WTC11 (cell line): Measurements from ENCODE around the gene MAP3K14. TPM values are rescaled to one million over a fixed set of nuclear protein-coding genes. Genes with fewer than 3 reads are reported as not detected.

ENCODE experiments used
- ATAC-seq: fragments of 200-7000 bp; cut with Tn5 transposase; 2 replicates; pipeline ENCODE4 v1.10.0; 2021; ENCODE audit warnings: mild to moderate bottlenecking, moderate library complexity
- CTCF ChIA-PET: fragments of 300-600 bp; sonication (Branson Sonifier 250); formaldehyde crosslinking; loops from one replicate; lab custom pipeline; 2021; ENCODE audit warnings: antibody characterized with exemption; lab: Charles Lee
- POLR2A ChIA-PET: fragments of 350-600 bp; sonication (Branson Sonifier 250); formaldehyde crosslinking; loops from one replicate; lab custom pipeline; 2021; ENCODE audit warnings: antibody characterized with exemption; lab: Charles Lee
- DNase-seq: peaks from one replicate; pipeline ENCODE4 v3.0.0; 2021; ENCODE audit warnings: low spot score
- H3K27ac Mint-ChIP-seq: 2 replicates; pipeline ENCODE4 v1.8.0; 2021; ENCODE audit warnings: mixed read lengths
- H3K27me3 Mint-ChIP-seq: 2 replicates; pipeline ENCODE4 v1.8.0; 2021; ENCODE audit warnings: low read depth, mild to moderate bottlenecking, moderate library complexity, mixed read lengths
- H3K36me3 Mint-ChIP-seq: 2 replicates; pipeline ENCODE4 v1.8.0; 2021; ENCODE audit warnings: mixed read lengths
- H3K4me1 Mint-ChIP-seq: 2 replicates; pipeline ENCODE4 v1.8.0; 2022; ENCODE audit warnings: mixed read lengths
- H3K4me3 Mint-ChIP-seq: 2 replicates; pipeline ENCODE4 v1.8.0; 2021; ENCODE audit warnings: mild to moderate bottlenecking, moderate library complexity, mixed read lengths
- H3K9me3 Mint-ChIP-seq: 2 replicates; pipeline ENCODE4 v1.8.0; 2021; ENCODE audit warnings: mixed read lengths
- AR ChIP-seq: fragments of 250-450 bp; sonication (Bioruptor Pico); IDR thresholded peaks from 2 replicates; pipeline ENCODE4 v1.9.0; 2021; ENCODE audit warnings: mild to moderate bottlenecking
- ATF3 ChIP-seq: sonication (generic); formaldehyde crosslinking; conservative IDR thresholded peaks from 2 replicates; pipeline ENCODE4 v1.8.1; 2022; ENCODE audit warnings: mild to moderate bottlenecking, missing genetic modification reagents
- E2F5 ChIP-seq: sonication (generic); formaldehyde crosslinking; IDR thresholded peaks from 2 replicates; pipeline ENCODE4 v1.8.1; 2022; ENCODE audit warnings: mild to moderate bottlenecking, moderate library complexity, missing genetic modification reagents
- IRF1 ChIP-seq: sonication (generic); formaldehyde crosslinking; IDR thresholded peaks from 2 replicates; pipeline ENCODE4 v1.8.0; 2023; ENCODE audit warnings: missing genetic modification reagents
- JAZF1 ChIP-seq: fragments of 250-450 bp; sonication (Bioruptor Pico); IDR thresholded peaks from 2 replicates; pipeline ENCODE4 v1.9.0; 2021; ENCODE audit warnings: moderate library complexity, mild to moderate bottlenecking, inconsistent platforms
- MYBL2 ChIP-seq: sonication (generic); formaldehyde crosslinking; IDR thresholded peaks from 2 replicates; pipeline ENCODE4 v1.8.1; 2023; ENCODE audit warnings: mild to moderate bottlenecking, moderate library complexity, missing genetic modification reagents
- NR1H2 ChIP-seq: sonication (generic); formaldehyde crosslinking; IDR thresholded peaks from 2 replicates; pipeline ENCODE4 v1.9.0; 2021; ENCODE audit warnings: mild to moderate bottlenecking, moderate library complexity, missing genetic modification reagents
- NR2C2 ChIP-seq: sonication (generic); formaldehyde crosslinking; IDR thresholded peaks from 2 replicates; pipeline ENCODE4 v1.8.0; 2022; ENCODE audit warnings: mild to moderate bottlenecking, missing genetic modification reagents
- SMAD3 ChIP-seq: sonication (generic); formaldehyde crosslinking; IDR thresholded peaks from 2 replicates; pipeline ENCODE4 v1.8.0; 2022; ENCODE audit warnings: missing genetic modification reagents, mild to moderate bottlenecking, borderline replicate concordance
- SMAD4 ChIP-seq: sonication (generic); formaldehyde crosslinking; IDR thresholded peaks from 2 replicates; pipeline ENCODE4 v1.8.0; 2022; ENCODE audit warnings: mild to moderate bottlenecking, missing genetic modification reagents
- SOX15 ChIP-seq: fragments of 250-450 bp; sonication (Bioruptor Pico); IDR thresholded peaks from 2 replicates; pipeline ENCODE4 v1.9.0; 2021; ENCODE audit warnings: mild to moderate bottlenecking
- TEAD4 ChIP-seq: sonication (generic); formaldehyde crosslinking; IDR thresholded peaks from 2 replicates; pipeline ENCODE4 v1.8.0; 2022; ENCODE audit warnings: mild to moderate bottlenecking, missing genetic modification reagents
- ZNF423 ChIP-seq: fragments of 250-450 bp; sonication (Bioruptor Pico); IDR thresholded peaks from 2 replicates; pipeline ENCODE4 v2.1.2; 2022; ENCODE audit warnings: mild to moderate bottlenecking, moderate library complexity
- total RNA-seq: library from RNA; stranded (reverse); gene quantifications from 3 replicates; pipeline ENCODE4 v1.2.3, GENCODE V29; 2021
- TF ChIP-seq, protein P1 (sequence below): sonication (generic); formaldehyde crosslinking; IDR thresholded peaks from 2 replicates; pipeline ENCODE4 v1.8.1; 2022; ENCODE audit warnings: low read depth, mild to moderate bottlenecking, moderate library complexity, missing genetic modification reagents, borderline replicate concordance
- TF ChIP-seq, protein P2 (sequence below): sonication (generic); formaldehyde crosslinking; conservative IDR thresholded peaks from 2 replicates; pipeline ENCODE4 v1.8.1; 2023; ENCODE audit warnings: mild to moderate bottlenecking, low read depth, missing genetic modification reagents, moderate library complexity
- TF ChIP-seq, protein P3 (sequence below): fragments of 250-450 bp; sonication (Bioruptor Pico); IDR thresholded peaks from 2 replicates; pipeline ENCODE4 v1.9.0; 2021; ENCODE audit warnings: mild to moderate bottlenecking
- TF ChIP-seq, protein P4 (sequence below): fragments of 200-600 bp; IDR thresholded peaks from 2 replicates; pipeline ENCODE4 v1.8.0; 2022; ENCODE audit warnings: antibody characterized with exemption

The MAP3K14 gene
- total RNA-seq, 1 experiment from 2014 or later: 4.0 TPM

DNA sequence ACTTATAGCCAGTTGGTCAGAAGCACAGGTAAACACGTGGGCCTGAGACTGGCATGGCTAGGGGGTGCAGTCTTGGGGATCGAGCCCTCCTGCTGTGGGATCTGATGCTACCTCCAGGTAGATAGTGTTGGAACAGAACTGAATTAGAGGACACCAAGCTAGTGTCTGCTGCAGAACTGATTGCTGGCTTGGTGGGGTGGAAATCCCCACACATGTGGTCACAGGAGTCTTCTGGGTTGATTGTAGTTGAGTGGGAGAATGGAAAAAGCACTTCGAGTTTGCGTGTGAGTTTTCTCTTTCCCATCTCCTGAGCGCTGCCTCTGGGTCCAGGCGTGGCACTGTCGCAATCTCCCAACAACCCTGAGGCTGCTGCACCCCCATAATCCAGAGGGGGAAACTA is 46.9 kb downstream of the MAP3K14 start:
- ChIA-PET CTCF (interaction anchor here (1.7 to 4.8 kb wide), 7 partner anchors 14 to 122 kb away, joined by 12 to 32 read pairs (median 23); no protein-coding TSS in a partner anchor), POLR2A (no interaction called here)
- Mint-ChIP-seq H3K27me3 (no peaks in the 10 kb centered on the region), H3K9me3 (no peaks in the 10 kb centered on the region), H3K4me3 (no peak overlapping the region), H3K36me3 (peaks cover 11% of the 10 kb centered on the region; the same call in 1 of the 2 replicates), H3K4me1 (peaks cover 8% of the 10 kb centered on the region), H3K27ac (no peak overlapping the region)
- DNase-seq (no peak), ATAC-seq (no peak)
- no peak for TF ChIP-seq E2F5 (CRISPR knock-in tag)
- TF ChIP-seq, protein P1, sequence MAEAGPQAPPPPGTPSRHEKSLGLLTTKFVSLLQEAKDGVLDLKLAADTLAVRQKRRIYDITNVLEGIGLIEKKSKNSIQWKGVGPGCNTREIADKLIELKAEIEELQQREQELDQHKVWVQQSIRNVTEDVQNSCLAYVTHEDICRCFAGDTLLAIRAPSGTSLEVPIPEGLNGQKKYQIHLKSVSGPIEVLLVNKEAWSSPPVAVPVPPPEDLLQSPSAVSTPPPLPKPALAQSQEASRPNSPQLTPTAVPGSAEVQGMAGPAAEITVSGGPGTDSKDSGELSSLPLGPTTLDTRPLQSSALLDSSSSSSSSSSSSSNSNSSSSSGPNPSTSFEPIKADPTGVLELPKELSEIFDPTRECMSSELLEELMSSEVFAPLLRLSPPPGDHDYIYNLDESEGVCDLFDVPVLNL (CRISPR knock-in tag): no peak
- TF ChIP-seq NR1H2 (CRISPR knock-in tag): no peak
- TF ChIP-seq TEAD4 (CRISPR knock-in tag): no peak
- TF ChIP-seq ATF3 (CRISPR knock-in tag): no peak
- TF ChIP-seq NR2C2 (CRISPR knock-in tag): no peak

DNA sequence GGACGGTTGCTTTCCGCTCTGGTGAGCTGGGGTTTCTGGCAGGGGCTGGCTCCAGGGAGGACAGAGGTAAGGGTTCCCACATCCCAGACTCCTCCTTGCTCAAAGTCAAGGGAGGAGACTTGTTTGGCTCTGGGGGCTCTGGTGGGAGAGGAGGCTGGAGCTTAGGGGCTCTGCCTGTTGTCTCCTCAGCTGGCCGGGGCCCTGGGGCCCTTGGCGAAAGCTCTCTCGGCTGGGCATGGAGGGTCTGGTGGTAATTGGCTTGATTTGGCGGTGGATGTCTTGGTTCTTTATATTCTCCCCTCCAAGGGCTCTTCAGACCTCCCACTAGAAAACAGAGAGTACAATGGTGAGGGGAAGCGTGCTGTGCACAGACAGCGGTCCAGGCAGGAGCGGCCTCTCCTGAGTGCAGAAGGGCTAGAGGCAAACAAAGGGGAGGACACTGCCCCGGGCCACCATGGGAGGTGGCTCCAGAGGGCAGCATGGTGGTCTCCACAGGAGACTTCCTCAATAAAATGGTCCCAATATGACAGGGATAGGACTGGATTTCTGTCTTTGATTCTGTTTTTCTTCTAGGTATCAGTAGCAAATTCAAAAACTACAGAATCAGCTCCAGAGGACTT is 49.3 kb downstream of the MAP3K14 start:
- peaks cover 11% of the 10 kb centered on the region; the same call in 1 of the 2 replicates for H3K36me3 Mint-ChIP-seq
- no peak for TF ChIP-seq AR (CRISPR knock-in tag)
- TF ChIP-seq SMAD4 (CRISPR knock-in tag): no peak
- no peak for TF ChIP-seq NR1H2 (CRISPR knock-in tag)
- no peak for TF ChIP-seq ZNF423 (CRISPR knock-in tag)
- TF ChIP-seq JAZF1 (CRISPR knock-in tag): no peak
- no peak for TF ChIP-seq SOX15 (CRISPR knock-in tag)
- TF ChIP-seq, protein P1 (CRISPR knock-in tag): no peak
- TF ChIP-seq, protein P2, sequence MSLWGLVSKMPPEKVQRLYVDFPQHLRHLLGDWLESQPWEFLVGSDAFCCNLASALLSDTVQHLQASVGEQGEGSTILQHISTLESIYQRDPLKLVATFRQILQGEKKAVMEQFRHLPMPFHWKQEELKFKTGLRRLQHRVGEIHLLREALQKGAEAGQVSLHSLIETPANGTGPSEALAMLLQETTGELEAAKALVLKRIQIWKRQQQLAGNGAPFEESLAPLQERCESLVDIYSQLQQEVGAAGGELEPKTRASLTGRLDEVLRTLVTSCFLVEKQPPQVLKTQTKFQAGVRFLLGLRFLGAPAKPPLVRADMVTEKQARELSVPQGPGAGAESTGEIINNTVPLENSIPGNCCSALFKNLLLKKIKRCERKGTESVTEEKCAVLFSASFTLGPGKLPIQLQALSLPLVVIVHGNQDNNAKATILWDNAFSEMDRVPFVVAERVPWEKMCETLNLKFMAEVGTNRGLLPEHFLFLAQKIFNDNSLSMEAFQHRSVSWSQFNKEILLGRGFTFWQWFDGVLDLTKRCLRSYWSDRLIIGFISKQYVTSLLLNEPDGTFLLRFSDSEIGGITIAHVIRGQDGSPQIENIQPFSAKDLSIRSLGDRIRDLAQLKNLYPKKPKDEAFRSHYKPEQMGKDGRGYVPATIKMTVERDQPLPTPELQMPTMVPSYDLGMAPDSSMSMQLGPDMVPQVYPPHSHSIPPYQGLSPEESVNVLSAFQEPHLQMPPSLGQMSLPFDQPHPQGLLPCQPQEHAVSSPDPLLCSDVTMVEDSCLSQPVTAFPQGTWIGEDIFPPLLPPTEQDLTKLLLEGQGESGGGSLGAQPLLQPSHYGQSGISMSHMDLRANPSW: no peak
- TF ChIP-seq, protein P3, sequence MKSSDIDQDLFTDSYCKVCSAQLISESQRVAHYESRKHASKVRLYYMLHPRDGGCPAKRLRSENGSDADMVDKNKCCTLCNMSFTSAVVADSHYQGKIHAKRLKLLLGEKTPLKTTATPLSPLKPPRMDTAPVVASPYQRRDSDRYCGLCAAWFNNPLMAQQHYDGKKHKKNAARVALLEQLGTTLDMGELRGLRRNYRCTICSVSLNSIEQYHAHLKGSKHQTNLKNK: no peak
- TF ChIP-seq SMAD3 (CRISPR knock-in tag): no peak
- TF ChIP-seq, protein P4, sequence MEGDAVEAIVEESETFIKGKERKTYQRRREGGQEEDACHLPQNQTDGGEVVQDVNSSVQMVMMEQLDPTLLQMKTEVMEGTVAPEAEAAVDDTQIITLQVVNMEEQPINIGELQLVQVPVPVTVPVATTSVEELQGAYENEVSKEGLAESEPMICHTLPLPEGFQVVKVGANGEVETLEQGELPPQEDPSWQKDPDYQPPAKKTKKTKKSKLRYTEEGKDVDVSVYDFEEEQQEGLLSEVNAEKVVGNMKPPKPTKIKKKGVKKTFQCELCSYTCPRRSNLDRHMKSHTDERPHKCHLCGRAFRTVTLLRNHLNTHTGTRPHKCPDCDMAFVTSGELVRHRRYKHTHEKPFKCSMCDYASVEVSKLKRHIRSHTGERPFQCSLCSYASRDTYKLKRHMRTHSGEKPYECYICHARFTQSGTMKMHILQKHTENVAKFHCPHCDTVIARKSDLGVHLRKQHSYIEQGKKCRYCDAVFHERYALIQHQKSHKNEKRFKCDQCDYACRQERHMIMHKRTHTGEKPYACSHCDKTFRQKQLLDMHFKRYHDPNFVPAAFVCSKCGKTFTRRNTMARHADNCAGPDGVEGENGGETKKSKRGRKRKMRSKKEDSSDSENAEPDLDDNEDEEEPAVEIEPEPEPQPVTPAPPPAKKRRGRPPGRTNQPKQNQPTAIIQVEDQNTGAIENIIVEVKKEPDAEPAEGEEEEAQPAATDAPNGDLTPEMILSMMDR: no peak
- no peak for TF ChIP-seq IRF1 (CRISPR knock-in tag)
- TF ChIP-seq MYBL2 (CRISPR knock-in tag): no peak
- no peak for ATAC-seq
- H3K4me1 Mint-ChIP-seq: peaks cover 5% of the 10 kb centered on the region; the same call in 1 of the 2 replicates
- DNase-seq: no peak
- no peak overlapping the region for H3K4me3 Mint-ChIP-seq
- H3K9me3 Mint-ChIP-seq: no peaks in the 10 kb centered on the region
- no peaks in the 10 kb centered on the region for H3K27me3 Mint-ChIP-seq
- ChIA-PET CTCF (interaction anchor here (1.0 to 4.1 kb wide), 7 partner anchors 9 to 132 kb away, joined by 4 to 17 read pairs (median 9); partner anchors contain the start of gene ACBD4), POLR2A (no interaction called here)
- H3K27ac Mint-ChIP-seq: no peak overlapping the region
